MM.1S (cell line): ENCODE measurements around the gene CAP2.

Experiments used
- DNase-seq: peaks from one replicate; pipeline ENCODE4 v3.0.0-alpha.2; 2015
- H2AFZ ChIP-seq: fragments of 300-600 bp; sonication (generic); 2 replicates; pipeline ENCODE4 v1.6.0; 2016; ENCODE audit warnings: antibody characterized with exemption, low read length
- H3F3A ChIP-seq: fragments of 300-600 bp; sonication (generic); 2 replicates; pipeline ENCODE4 v1.6.1; 2016; ENCODE audit warnings: mild to moderate bottlenecking, antibody characterized with exemption, low read length, moderate library complexity, mixed read lengths; ENCODE audit not compliant: insufficient read depth
- H3K27ac ChIP-seq: fragments of 300-600 bp; sonication (generic); 2 replicates; pipeline ENCODE4 v1.5.1; 2016; ENCODE audit warnings: mild to moderate bottlenecking, low read length
- H3K27me3 ChIP-seq: fragments of 300-600 bp; sonication (generic); replicated peaks from 2 replicates; pipeline ENCODE4 v1.6.0; 2016; ENCODE audit warnings: low read length; ENCODE audit not compliant: insufficient read depth
- H3K36me3 ChIP-seq: fragments of 300-600 bp; sonication (generic); replicated peaks from 2 replicates; pipeline ENCODE4 v1.6.1; 2016; ENCODE audit warnings: mild to moderate bottlenecking, low read length, mixed read lengths; ENCODE audit not compliant: insufficient read depth
- H3K4me1 ChIP-seq: fragments of 300-600 bp; sonication (generic); 2 replicates; pipeline ENCODE4 v1.6.1; 2016; ENCODE audit warnings: low read length, mixed read lengths
- H3K4me2 ChIP-seq: fragments of 300-600 bp; sonication (generic); 2 replicates; pipeline ENCODE4 v1.6.0; 2016; ENCODE audit warnings: low read depth, low read length
- H3K4me3 ChIP-seq: fragments of 300-600 bp; sonication (generic); 2 replicates; pipeline ENCODE4 v1.5.1; 2016; ENCODE audit warnings: low read length, mixed read lengths
- H3K79me2 ChIP-seq: fragments of 300-600 bp; sonication (generic); 2 replicates; pipeline ENCODE4 v1.6.1; 2016; ENCODE audit warnings: mixed run types, low read length, mixed read lengths
- H3K9ac ChIP-seq: fragments of 300-600 bp; sonication (generic); 2 replicates; pipeline ENCODE4 v1.6.1; 2016; ENCODE audit warnings: low read length, mixed read lengths
- H3K9me2 ChIP-seq: fragments of 300-600 bp; sonication (generic); replicated peaks from 2 replicates; pipeline ENCODE4 v1.6.1; 2016; ENCODE audit warnings: mild to moderate bottlenecking, low read length, mixed read lengths; ENCODE audit not compliant: insufficient read depth
- H3K9me3 ChIP-seq: fragments of 300-600 bp; sonication (generic); replicated peaks from 2 replicates; pipeline ENCODE4 v1.6.1; 2016; ENCODE audit warnings: mild to moderate bottlenecking, low read length, mixed read lengths; ENCODE audit not compliant: insufficient read depth
- H4K20me1 ChIP-seq: fragments of 300-600 bp; sonication (generic); 2 replicates; pipeline ENCODE4 v1.6.1; 2016; ENCODE audit warnings: mild to moderate bottlenecking, low read length, moderate library complexity, mixed read lengths; ENCODE audit not compliant: insufficient read depth
- EZH2 ChIP-seq: fragments of 300-600 bp; sonication (generic); optimal IDR thresholded peaks from 2 replicates; pipeline ENCODE3; 2017; ENCODE audit warnings: low read depth, mild to moderate bottlenecking, antibody characterized with exemption, low read length, mixed read lengths
- EZH2phosphoT487 ChIP-seq: fragments of 300-600 bp; sonication (generic); IDR thresholded peaks from 2 replicates; pipeline ENCODE4 v1.6.1; 2018; ENCODE audit warnings: antibody characterized with exemption, low read length
- TF ChIP-seq, protein P1 (sequence below): fragments of 300-600 bp; sonication (generic); IDR thresholded peaks from 2 replicates; pipeline ENCODE4 v1.5.1; 2016; ENCODE audit warnings: antibody characterized with exemption, low read length, mixed read lengths

Gene CAP2

DNA sequence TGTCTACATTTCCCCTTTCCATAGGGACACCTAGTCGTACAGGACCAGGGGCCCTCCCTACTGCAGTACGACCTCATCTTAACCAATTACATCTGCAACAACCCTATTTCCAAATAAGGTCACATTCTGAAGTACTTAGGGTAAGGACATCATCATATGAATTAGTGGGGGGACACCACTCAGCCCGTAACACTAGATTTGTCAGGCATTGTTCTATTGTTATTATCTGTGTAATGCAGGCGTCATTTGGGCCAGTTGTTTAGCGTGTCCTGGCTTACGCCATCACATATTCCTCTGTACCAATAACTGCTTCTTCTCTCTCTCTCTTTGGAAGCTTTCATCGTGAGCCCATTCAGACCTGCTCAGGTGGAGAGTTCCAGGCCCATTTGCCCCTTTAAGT, 89.3 kb downstream of the CAP2 start:
- no peak overlapping the region for H3K4me3 ChIP-seq
- no peaks in the 10 kb centered on the region for H3K36me3 ChIP-seq
- H2AFZ ChIP-seq: no peak overlapping the region
- no peak overlapping the region for H3K27ac ChIP-seq
- H3F3A ChIP-seq: no peaks in the 10 kb centered on the region
- no peaks in the 10 kb centered on the region for H4K20me1 ChIP-seq
- H3K9me2 ChIP-seq: no peaks in the 10 kb centered on the region
- H3K79me2 ChIP-seq: no peaks in the 10 kb centered on the region
- no peaks in the 10 kb centered on the region for H3K27me3 ChIP-seq
- H3K4me2 ChIP-seq: no peak overlapping the region
- H3K4me1 ChIP-seq: no peaks in the 10 kb centered on the region
- no peak overlapping the region for H3K9ac ChIP-seq
- no peaks in the 10 kb centered on the region for H3K9me3 ChIP-seq
- TF ChIP-seq, protein P1, sequence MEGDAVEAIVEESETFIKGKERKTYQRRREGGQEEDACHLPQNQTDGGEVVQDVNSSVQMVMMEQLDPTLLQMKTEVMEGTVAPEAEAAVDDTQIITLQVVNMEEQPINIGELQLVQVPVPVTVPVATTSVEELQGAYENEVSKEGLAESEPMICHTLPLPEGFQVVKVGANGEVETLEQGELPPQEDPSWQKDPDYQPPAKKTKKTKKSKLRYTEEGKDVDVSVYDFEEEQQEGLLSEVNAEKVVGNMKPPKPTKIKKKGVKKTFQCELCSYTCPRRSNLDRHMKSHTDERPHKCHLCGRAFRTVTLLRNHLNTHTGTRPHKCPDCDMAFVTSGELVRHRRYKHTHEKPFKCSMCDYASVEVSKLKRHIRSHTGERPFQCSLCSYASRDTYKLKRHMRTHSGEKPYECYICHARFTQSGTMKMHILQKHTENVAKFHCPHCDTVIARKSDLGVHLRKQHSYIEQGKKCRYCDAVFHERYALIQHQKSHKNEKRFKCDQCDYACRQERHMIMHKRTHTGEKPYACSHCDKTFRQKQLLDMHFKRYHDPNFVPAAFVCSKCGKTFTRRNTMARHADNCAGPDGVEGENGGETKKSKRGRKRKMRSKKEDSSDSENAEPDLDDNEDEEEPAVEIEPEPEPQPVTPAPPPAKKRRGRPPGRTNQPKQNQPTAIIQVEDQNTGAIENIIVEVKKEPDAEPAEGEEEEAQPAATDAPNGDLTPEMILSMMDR: no peak
- no peak for TF ChIP-seq EZH2phosphoT487
- no peak for TF ChIP-seq EZH2
- no peak for DNase-seq

DNA sequence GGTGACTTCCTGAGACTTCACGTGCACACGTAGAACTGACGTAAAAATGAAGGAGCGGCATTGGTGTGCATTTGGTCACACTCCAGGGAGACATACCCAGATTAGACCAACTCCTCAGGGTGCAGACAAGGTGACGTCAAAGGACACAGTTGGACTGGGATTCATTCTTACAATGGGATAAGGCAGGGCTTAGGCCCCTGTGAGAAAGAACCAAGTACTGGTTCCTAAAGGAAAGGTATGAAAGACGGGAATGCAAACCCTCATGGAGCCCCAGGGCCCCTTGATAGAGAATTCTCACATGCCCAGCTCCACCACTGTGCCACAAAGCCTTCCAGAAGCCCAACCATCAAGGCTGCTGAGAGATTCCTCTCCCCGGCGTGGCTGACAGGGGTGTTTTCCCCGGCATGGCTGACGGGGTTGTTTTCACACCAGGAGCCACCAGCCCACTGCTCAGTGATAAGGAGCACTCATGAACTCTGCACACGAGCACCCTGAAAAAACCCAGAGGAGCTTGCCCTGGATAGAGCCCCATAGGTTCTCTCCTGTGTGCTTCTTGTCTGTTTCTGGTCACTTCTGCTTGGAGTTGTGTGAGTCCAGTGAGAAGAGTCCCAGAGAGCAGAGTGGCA, 90.1 kb downstream of the CAP2 start:
- DNase-seq: no peak
- no peaks in the 10 kb centered on the region for H3K27me3 ChIP-seq
- H3K4me3 ChIP-seq: no peak overlapping the region
- no peaks in the 10 kb centered on the region for H4K20me1 ChIP-seq
- TF ChIP-seq EZH2: no peak
- TF ChIP-seq EZH2phosphoT487: no peak
- TF ChIP-seq, protein P1: no peak
- H3K4me1 ChIP-seq: no peaks in the 10 kb centered on the region
- H3K9me2 ChIP-seq: no peaks in the 10 kb centered on the region
- no peaks in the 10 kb centered on the region for H3F3A ChIP-seq
- no peaks in the 10 kb centered on the region for H3K9me3 ChIP-seq
- H2AFZ ChIP-seq: no peak overlapping the region
- H3K79me2 ChIP-seq: no peaks in the 10 kb centered on the region
- H3K4me2 ChIP-seq: no peak overlapping the region
- no peak overlapping the region for H3K9ac ChIP-seq
- H3K27ac ChIP-seq: no peak overlapping the region
- no peaks in the 10 kb centered on the region for H3K36me3 ChIP-seq

DNA sequence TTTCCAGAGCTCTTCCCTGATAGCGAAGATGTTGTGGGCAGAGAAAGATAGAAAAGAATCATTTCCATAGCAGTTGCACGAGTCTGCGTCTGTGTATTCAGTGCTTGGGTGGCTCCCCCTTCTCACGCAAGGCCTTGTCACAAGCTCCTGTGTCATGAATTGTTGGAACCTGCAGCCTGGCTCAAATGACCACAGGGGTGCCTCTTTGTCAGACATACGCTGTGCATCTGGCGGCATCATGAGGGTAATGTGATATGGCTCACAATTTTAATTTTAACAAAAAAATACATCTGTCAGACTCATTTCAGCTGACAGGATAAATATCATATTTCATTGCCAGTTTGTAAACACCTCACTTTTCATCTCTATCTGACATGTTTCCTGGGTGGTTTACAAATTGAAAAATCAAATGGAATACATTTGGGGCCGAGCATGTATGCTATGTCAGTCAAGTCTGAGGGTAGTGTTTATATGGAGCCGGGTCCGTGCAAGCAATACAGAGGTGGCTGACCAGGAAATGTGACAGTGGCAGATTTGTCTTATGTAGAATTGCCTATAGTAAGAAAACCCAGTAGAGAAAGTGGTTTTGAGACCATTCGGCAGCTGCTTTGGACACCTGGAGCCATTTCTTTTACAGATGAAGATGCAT, 90.9 kb downstream of the CAP2 start:
- Histone ChIP-seq H3K9me2 (no peaks in the 10 kb centered on the region), H2AFZ (no peak overlapping the region), H3K79me2 (no peaks in the 10 kb centered on the region), H3K9ac (no peak overlapping the region), H3K4me2 (no peak overlapping the region), H3K36me3 (no peaks in the 10 kb centered on the region), H3K4me1 (no peaks in the 10 kb centered on the region), H3K9me3 (no peaks in the 10 kb centered on the region), H3K27me3 (no peaks in the 10 kb centered on the region), H4K20me1 (no peaks in the 10 kb centered on the region), H3K27ac (no peak overlapping the region), H3F3A (no peaks in the 10 kb centered on the region), H3K4me3 (no peak overlapping the region)
- no peak for DNase-seq
- TF ChIP-seq EZH2phosphoT487: no peak
- no peak for TF ChIP-seq EZH2
- TF ChIP-seq, protein P1: no peak
